GM21786 (cell line): ENCODE data around the gene GSC.
"Not testable (repeated sequence)": the region's sequence is repeated elsewhere in the genome, so short reads cannot be mapped to it uniquely, and the experiment has no call there.

Source experiments
- ATAC-seq: cut with Tn5 transposase; IDR thresholded peaks from one replicate; pipeline ENCODE4 v1.9.1; 2021; ENCODE audit not compliant: unreplicated experiment

The GSC gene

GRCh38 chr14:94769391-94770250, at the start of gene GSC:
GSC (minus strand) TSS chr14:94770113; CDS start chr14:94770015, 98 bp downstream.
- ATAC-seq = no peak

GRCh38 chr14:94819531-94819930, 49.6 kb upstream of the GSC start:
- no peak for ATAC-seq

GRCh38 chr14:94816113-94816512, 46.2 kb upstream of the GSC start:
- ATAC-seq = no peak

- no peak for ATAC-seq
These were observed 35.9 kb upstream of the GSC start for GRCh38 chr14:94805680-94806288.

- ATAC-seq = no peak
These were observed 31.3 kb upstream of the GSC start for GRCh38 chr14:94801225-94801624.

- not testable (repeated sequence) for ATAC-seq
These were observed 30.9 kb upstream of the GSC start for GRCh38 chr14:94800764-94801163.

- ATAC-seq = no peak
These were observed 28.0 kb upstream of the GSC start for GRCh38 chr14:94797887-94798286.

GRCh38 chr14:94796278-94796677, 26.4 kb upstream of the GSC start:
- no peak for ATAC-seq

GRCh38 chr14:94795372-94795771, 25.5 kb upstream of the GSC start:
- no peak for ATAC-seq

GRCh38 chr14:94793901-94794300, 24.0 kb upstream of the GSC start:
- no peak for ATAC-seq

GRCh38 chr14:94787655-94788054, 17.7 kb upstream of the GSC start:
- ATAC-seq = no peak

- ATAC-seq = no peak
These were observed 17.2 kb upstream of the GSC start for GRCh38 chr14:94787092-94787491.

GRCh38 chr14:94780536-94781399, 10.9 kb upstream of the GSC start:
- no peak for ATAC-seq

GRCh38 chr14:94779713-94780112, 9.8 kb upstream of the GSC start:
- ATAC-seq = no peak

- ATAC-seq = no peak
These were observed 5.9 kb upstream of the GSC start for GRCh38 chr14:94775871-94776210.

GRCh38 chr14:94775091-94775870, 5.4 kb upstream of the GSC start:
- no peak for ATAC-seq

- ATAC-seq = no peak
These were observed 4.6 kb upstream of the GSC start for GRCh38 chr14:94774344-94775090.

- ATAC-seq = no peak
These were observed 3.9 kb upstream of the GSC start for GRCh38 chr14:94773655-94774343.

- no peak for ATAC-seq
These were observed 3.2 kb upstream of the GSC start for GRCh38 chr14:94773061-94773648.
